K562 (cell line): ENCODE results near the gene PNKD. TPM values are rescaled to one million over a fixed set of nuclear protein-coding genes. Genes with fewer than 3 reads are reported as not detected.

Experiments used
- CBX1 ChIP-seq: sonication (generic); IDR thresholded peaks from 2 replicates; pipeline ENCODE4 v1.6.1; 2016; ENCODE audit warnings: antibody characterized with exemption, low read depth, mild to moderate bottlenecking
- RBM17 ChIP-seq: fragments of 200-400 bp; formaldehyde crosslinking; IDR thresholded peaks from 2 replicates; pipeline ENCODE4 v1.6.1; 2017; ENCODE audit warnings: low read depth, mild to moderate bottlenecking, low read length, borderline replicate concordance
- polyA plus RNA-seq, 8 experiments: library from polyadenylated mRNA; depleted of rRNA in 4 of 8; stranded (reverse) in 5 of 8; unstranded in 3 of 8; fragments of >200 nt; fragmentation: Nextera tagmentation in 2 of 8; fragmentation: Illumina TruSeq in 1 of 8; extraction: Ambion mirVana in 2 of 8; extraction: Trizol in 1 of 8; gene quantifications; 2 replicates each; pipeline versions ENCODE4 v1.2.1 to v1.2.3, GENCODE V29; 2011 to 2014; ENCODE audit warnings: inconsistent platforms in 1 of 8, missing spikeins in 1 of 8
- total RNA-seq, 7 experiments: library from RNA; depleted of rRNA in 6 of 7; stranded (reverse); fragments of >200 nt in 6 of 7; fragmentation: Illumina TruSeq in 2 of 7; extraction: Trizol in 2 of 7; gene quantifications; 2 replicates each; pipeline versions ENCODE4 v1.2.1 to v1.2.3, GENCODE V29; 2011 to 2021; ENCODE audit warnings: low replicate concordance in 1 of 7
- TF ChIP-seq, protein P1 (sequence below): fragments of 250-450 bp; sonication (Bioruptor Pico); IDR thresholded peaks from 2 replicates; pipeline ENCODE4 v1.4.0; 2020
- TF ChIP-seq, protein P2 (sequence below), 2 experiments: fragments of 450-650 bp in 1 of 2; sonication (generic) in 1 of 2; formaldehyde crosslinking in 1 of 2; IDR thresholded peaks; 2 replicates each; pipeline versions ENCODE4 v1.7.1 to v1.9.0; 2016 to 2022; ENCODE audit warnings: inconsistent platforms in 1 of 2, mild to moderate bottlenecking in 1 of 2, missing genetic modification reagents in 1 of 2

Gene PNKD
- total and polyA plus RNA-seq, 9 of the 15 experiments (the other 6 are each of a cell fraction or from before 2014, with no cell fraction given) = 26.0 to 105 (median 60.1) TPM

DNA sequence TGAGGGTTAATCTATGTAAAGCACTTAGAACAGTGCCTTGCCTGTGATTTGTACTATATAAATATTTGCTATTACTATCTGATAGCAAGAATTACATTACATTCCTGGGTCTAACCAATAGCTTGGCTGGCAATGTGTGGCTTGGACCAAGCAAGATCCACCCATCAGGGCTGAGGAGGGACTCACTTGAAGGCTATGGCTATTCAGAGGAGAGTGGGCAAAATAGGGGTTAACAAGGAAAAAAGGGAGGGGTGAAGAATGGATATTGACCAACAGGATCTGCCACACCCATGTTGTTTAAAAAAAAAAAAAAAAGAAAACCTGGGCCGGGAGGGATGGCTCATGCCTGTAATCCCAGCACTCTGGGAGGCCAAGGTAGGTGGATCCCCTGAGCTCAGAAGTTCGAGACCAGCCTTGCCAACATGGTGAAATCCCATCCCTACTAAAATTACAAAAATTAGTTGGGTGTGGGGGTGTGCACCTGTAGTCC lies 42.0 kb downstream of the PNKD start (continued):
- TF ChIP-seq, protein P1, sequence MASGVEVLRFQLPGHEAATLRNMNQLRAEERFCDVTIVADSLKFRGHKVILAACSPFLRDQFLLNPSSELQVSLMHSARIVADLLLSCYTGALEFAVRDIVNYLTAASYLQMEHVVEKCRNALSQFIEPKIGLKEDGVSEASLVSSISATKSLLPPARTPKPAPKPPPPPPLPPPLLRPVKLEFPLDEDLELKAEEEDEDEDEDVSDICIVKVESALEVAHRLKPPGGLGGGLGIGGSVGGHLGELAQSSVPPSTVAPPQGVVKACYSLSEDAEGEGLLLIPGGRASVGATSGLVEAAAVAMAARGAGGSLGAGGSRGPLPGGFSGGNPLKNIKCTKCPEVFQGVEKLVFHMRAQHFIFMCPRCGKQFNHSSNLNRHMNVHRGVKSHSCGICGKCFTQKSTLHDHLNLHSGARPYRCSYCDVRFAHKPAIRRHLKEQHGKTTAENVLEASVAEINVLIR = no peak
- TF ChIP-seq, protein P2, sequence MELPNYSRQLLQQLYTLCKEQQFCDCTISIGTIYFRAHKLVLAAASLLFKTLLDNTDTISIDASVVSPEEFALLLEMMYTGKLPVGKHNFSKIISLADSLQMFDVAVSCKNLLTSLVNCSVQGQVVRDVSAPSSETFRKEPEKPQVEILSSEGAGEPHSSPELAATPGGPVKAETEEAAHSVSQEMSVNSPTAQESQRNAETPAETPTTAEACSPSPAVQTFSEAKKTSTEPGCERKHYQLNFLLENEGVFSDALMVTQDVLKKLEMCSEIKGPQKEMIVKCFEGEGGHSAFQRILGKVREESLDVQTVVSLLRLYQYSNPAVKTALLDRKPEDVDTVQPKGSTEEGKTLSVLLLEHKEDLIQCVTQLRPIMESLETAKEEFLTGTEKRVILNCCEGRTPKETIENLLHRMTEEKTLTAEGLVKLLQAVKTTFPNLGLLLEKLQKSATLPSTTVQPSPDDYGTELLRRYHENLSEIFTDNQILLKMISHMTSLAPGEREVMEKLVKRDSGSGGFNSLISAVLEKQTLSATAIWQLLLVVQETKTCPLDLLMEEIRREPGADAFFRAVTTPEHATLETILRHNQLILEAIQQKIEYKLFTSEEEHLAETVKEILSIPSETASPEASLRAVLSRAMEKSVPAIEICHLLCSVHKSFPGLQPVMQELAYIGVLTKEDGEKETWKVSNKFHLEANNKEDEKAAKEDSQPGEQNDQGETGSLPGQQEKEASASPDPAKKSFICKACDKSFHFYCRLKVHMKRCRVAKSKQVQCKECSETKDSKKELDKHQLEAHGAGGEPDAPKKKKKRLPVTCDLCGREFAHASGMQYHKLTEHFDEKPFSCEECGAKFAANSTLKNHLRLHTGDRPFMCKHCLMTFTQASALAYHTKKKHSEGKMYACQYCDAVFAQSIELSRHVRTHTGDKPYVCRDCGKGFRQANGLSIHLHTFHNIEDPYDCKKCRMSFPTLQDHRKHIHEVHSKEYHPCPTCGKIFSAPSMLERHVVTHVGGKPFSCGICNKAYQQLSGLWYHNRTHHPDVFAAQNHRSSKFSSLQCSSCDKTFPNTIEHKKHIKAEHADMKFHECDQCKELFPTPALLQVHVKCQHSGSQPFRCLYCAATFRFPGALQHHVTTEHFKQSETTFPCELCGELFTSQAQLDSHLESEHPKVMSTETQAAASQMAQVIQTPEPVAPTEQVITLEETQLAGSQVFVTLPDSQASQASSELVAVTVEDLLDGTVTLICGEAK (IDR thresholded peaks at IDR 0.05) = no peak
- TF ChIP-seq, protein P2 (CRISPR knock-in tag; IDR thresholded peaks at IDR 0.05) = no peak
- TF ChIP-seq CBX1 (no peak), RBM17 (no peak)
